SK-N-SH treated with all-trans-retinoic acid at 6 μM for 48 hours (cell line): Measurements from ENCODE around the gene SCD5.

Experiments used
- ATAC-seq: fragments of 200-7000 bp; cut with Tn5 transposase; 3 replicates; pipeline ENCODE4 v1.9.1; 2020; ENCODE audit warnings: mild to moderate bottlenecking, moderate library complexity
- ARNTL ChIP-seq: fragments of 450-650 bp; formaldehyde crosslinking; IDR thresholded peaks from 2 replicates; pipeline ENCODE4 v1.5.0; 2020; ENCODE audit warnings: low read depth, mild to moderate bottlenecking, moderate library complexity, borderline replicate concordance
- BACH2 ChIP-seq: fragments of 250-450 bp; sonication (Bioruptor Pico); IDR thresholded peaks from 2 replicates; pipeline ENCODE4 v1.9.0; 2021; ENCODE audit warnings: mild to moderate bottlenecking, borderline replicate concordance
- CREB5 ChIP-seq: fragments of 250-450 bp; sonication (Bioruptor Pico); IDR thresholded peaks from 2 replicates; pipeline ENCODE4 v1.5.1; 2020; ENCODE audit warnings: low read depth, mild to moderate bottlenecking, moderate library complexity
- CSDC2 ChIP-seq: fragments of 250-450 bp; sonication (Bioruptor Pico); IDR thresholded peaks from 2 replicates; pipeline ENCODE4 v1.5.0; 2020; ENCODE audit warnings: mild to moderate bottlenecking, moderate library complexity
- ESRRG ChIP-seq: fragments of 250-450 bp; sonication (Bioruptor Pico); IDR thresholded peaks from 2 replicates; pipeline ENCODE4 v1.6.1; 2021; ENCODE audit warnings: mild to moderate bottlenecking
- GLIS3 ChIP-seq: fragments of 250-450 bp; sonication (Bioruptor Pico); IDR thresholded peaks from 2 replicates; pipeline ENCODE4 v1.5.0; 2020; ENCODE audit warnings: mild to moderate bottlenecking, moderate library complexity
- ISL1 ChIP-seq: fragments of 250-450 bp; sonication (Bioruptor Pico); IDR thresholded peaks from 2 replicates; pipeline ENCODE4 v2.1.2; 2022; ENCODE audit warnings: mild to moderate bottlenecking, moderate library complexity
- PATZ1 ChIP-seq: fragments of 250-450 bp; sonication (Bioruptor Pico); IDR thresholded peaks from 2 replicates; pipeline ENCODE4 v1.8.0; 2020; ENCODE audit warnings: mild to moderate bottlenecking, moderate library complexity, borderline replicate concordance
- PPARA ChIP-seq: fragments of 250-450 bp; sonication (Bioruptor Pico); IDR thresholded peaks from 2 replicates; pipeline ENCODE4 v1.5.0; 2020; ENCODE audit warnings: mild to moderate bottlenecking, borderline replicate concordance
- RARB ChIP-seq: fragments of 250-450 bp; sonication (Bioruptor Pico); IDR thresholded peaks from 2 replicates; pipeline ENCODE4 v1.8.0; 2021; ENCODE audit warnings: mild to moderate bottlenecking, moderate library complexity
- SNAI2 ChIP-seq: fragments of 250-450 bp; sonication (Bioruptor Pico); IDR thresholded peaks from 2 replicates; pipeline ENCODE4 v1.5.0; 2020; ENCODE audit warnings: mild to moderate bottlenecking, moderate library complexity
- TCF4 ChIP-seq: fragments of 250-450 bp; sonication (Bioruptor Pico); IDR thresholded peaks from 2 replicates; pipeline ENCODE4 v1.8.0; 2021; ENCODE audit warnings: mild to moderate bottlenecking, moderate library complexity, borderline replicate concordance
- TOX ChIP-seq: fragments of 250-450 bp; sonication (Bioruptor Pico); IDR thresholded peaks from 2 replicates; pipeline ENCODE4 v1.8.0; 2021; ENCODE audit warnings: mild to moderate bottlenecking, moderate library complexity, borderline replicate concordance
- ZC3H10 ChIP-seq: fragments of 250-450 bp; sonication (Bioruptor Pico); IDR thresholded peaks from 2 replicates; pipeline ENCODE4 v1.5.1; 2021; ENCODE audit warnings: mild to moderate bottlenecking, moderate library complexity
- ZFP3 ChIP-seq: fragments of 250-450 bp; sonication (Bioruptor Pico); IDR thresholded peaks from 2 replicates; pipeline ENCODE4 v1.5.0; 2020; ENCODE audit warnings: mild to moderate bottlenecking, moderate library complexity
- ZFP30 ChIP-seq: fragments of 450-650 bp; formaldehyde crosslinking; IDR thresholded peaks from 2 replicates; pipeline ENCODE4 v1.5.0; 2022; ENCODE audit warnings: mild to moderate bottlenecking, moderate library complexity
- ZNF565 ChIP-seq: fragments of 450-650 bp; formaldehyde crosslinking; conservative IDR thresholded peaks from 2 replicates; pipeline ENCODE4 v1.5.0; 2020; ENCODE audit warnings: low read depth, mild to moderate bottlenecking, moderate library complexity
- ZNF70 ChIP-seq: fragments of 450-650 bp; formaldehyde crosslinking; IDR thresholded peaks from 2 replicates; pipeline ENCODE4 v1.5.0; 2020; ENCODE audit warnings: mild to moderate bottlenecking, moderate library complexity
- ZNF8 ChIP-seq: fragments of 450-650 bp; formaldehyde crosslinking; IDR thresholded peaks from 2 replicates; pipeline ENCODE4 v1.5.0; 2020; ENCODE audit warnings: mild to moderate bottlenecking, moderate library complexity
- TF ChIP-seq, protein P1 (sequence below): fragments of 250-450 bp; sonication (Bioruptor Pico); IDR thresholded peaks from 2 replicates; pipeline ENCODE4 v1.5.1; 2021; ENCODE audit warnings: mild to moderate bottlenecking, moderate library complexity
- TF ChIP-seq, protein P2 (sequence below): fragments of 250-450 bp; sonication (Bioruptor Pico); IDR thresholded peaks from 2 replicates; pipeline ENCODE4 v1.8.0; 2021; ENCODE audit warnings: low read depth, mild to moderate bottlenecking, moderate library complexity, borderline replicate concordance
- TF ChIP-seq, protein P3 (sequence below): fragments of 250-450 bp; sonication (Bioruptor Pico); IDR thresholded peaks from 2 replicates; pipeline ENCODE4 v1.5.0; 2020; ENCODE audit warnings: mild to moderate bottlenecking, moderate library complexity

The SCD5 gene

GRCh38 chr4:82797405-82798111, 1.0 kb downstream of the SCD5 start:
- ATAC-seq = no peak; the same call in 2 of the 3 replicates
- no peak for TF ChIP-seq ZFP30 (CRISPR knock-in tag)
- TF ChIP-seq ISL1 (CRISPR knock-in tag) = no peak
- TF ChIP-seq ZNF565 (CRISPR knock-in tag) = no peak
- TF ChIP-seq ZNF8 = no peak
- TF ChIP-seq ARNTL = no peak
- no peak for TF ChIP-seq ZC3H10 (CRISPR knock-in tag)
- no peak for TF ChIP-seq CREB5 (CRISPR knock-in tag)
- TF ChIP-seq GLIS3 (CRISPR knock-in tag) = no peak
- TF ChIP-seq, protein P1, sequence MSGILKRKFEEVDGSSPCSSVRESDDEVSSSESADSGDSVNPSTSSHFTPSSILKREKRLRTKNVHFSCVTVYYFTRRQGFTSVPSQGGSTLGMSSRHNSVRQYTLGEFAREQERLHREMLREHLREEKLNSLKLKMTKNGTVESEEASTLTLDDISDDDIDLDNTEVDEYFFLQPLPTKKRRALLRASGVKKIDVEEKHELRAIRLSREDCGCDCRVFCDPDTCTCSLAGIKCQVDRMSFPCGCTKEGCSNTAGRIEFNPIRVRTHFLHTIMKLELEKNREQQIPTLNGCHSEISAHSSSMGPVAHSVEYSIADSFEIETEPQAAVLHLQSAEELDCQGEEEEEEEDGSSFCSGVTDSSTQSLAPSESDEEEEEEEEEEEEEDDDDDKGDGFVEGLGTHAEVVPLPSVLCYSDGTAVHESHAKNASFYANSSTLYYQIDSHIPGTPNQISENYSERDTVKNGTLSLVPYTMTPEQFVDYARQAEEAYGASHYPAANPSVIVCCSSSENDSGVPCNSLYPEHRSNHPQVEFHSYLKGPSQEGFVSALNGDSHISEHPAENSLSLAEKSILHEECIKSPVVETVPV = no peak
- no peak for TF ChIP-seq ZFP3 (CRISPR knock-in tag)
- no peak for TF ChIP-seq PATZ1 (CRISPR knock-in tag)
- no peak for TF ChIP-seq PPARA
- no peak for TF ChIP-seq TCF4 (CRISPR knock-in tag)
- TF ChIP-seq, protein P2, sequence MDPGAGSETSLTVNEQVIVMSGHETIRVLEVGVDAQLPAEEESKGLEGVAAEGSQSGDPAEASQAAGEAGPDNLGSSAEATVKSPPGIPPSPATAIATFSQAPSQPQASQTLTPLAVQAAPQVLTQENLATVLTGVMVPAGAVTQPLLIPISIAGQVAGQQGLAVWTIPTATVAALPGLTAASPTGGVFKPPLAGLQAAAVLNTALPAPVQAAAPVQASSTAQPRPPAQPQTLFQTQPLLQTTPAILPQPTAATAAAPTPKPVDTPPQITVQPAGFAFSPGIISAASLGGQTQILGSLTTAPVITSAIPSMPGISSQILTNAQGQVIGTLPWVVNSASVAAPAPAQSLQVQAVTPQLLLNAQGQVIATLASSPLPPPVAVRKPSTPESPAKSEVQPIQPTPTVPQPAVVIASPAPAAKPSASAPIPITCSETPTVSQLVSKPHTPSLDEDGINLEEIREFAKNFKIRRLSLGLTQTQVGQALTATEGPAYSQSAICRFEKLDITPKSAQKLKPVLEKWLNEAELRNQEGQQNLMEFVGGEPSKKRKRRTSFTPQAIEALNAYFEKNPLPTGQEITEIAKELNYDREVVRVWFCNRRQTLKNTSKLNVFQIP (CRISPR knock-in tag) = no peak
- no peak for TF ChIP-seq SNAI2 (CRISPR knock-in tag)
- TF ChIP-seq BACH2 (CRISPR knock-in tag) = no peak
- TF ChIP-seq TOX (CRISPR knock-in tag) = no peak

DNA sequence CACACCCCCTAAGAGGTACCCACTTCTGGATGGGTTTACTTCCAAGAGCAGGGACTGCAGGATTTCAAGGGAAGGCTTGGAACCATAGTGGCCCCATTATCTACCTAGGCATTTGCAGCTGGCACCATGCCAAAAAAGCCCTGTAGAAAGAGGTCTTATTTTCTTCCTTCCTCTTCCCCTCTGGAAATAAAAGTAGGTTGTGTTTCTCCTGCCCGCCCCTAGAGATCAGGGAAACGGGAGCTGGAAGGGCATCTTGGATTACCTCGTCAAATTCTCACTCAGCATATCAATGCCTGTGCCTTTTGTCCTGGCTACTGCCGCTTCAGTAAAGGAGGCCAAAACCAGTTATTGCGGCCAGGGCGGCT, 1.6 kb downstream of the SCD5 start:
- TF ChIP-seq CSDC2 (CRISPR knock-in tag) (no peak), SNAI2 (CRISPR knock-in tag) (no peak), RARB (CRISPR knock-in tag) (no peak), ZNF70 (CRISPR knock-in tag) (no peak), ZNF565 (CRISPR knock-in tag) (no peak), ISL1 (CRISPR knock-in tag) (no peak), ARNTL (no peak), TCF4 (CRISPR knock-in tag) (no peak), ZC3H10 (CRISPR knock-in tag) (no peak), ESRRG (no peak), CREB5 (CRISPR knock-in tag) (no peak), GLIS3 (CRISPR knock-in tag) (no peak), ZFP3 (CRISPR knock-in tag) (no peak), TOX (CRISPR knock-in tag) (no peak)
- TF ChIP-seq, protein P1 = no peak
- TF ChIP-seq, protein P3, sequence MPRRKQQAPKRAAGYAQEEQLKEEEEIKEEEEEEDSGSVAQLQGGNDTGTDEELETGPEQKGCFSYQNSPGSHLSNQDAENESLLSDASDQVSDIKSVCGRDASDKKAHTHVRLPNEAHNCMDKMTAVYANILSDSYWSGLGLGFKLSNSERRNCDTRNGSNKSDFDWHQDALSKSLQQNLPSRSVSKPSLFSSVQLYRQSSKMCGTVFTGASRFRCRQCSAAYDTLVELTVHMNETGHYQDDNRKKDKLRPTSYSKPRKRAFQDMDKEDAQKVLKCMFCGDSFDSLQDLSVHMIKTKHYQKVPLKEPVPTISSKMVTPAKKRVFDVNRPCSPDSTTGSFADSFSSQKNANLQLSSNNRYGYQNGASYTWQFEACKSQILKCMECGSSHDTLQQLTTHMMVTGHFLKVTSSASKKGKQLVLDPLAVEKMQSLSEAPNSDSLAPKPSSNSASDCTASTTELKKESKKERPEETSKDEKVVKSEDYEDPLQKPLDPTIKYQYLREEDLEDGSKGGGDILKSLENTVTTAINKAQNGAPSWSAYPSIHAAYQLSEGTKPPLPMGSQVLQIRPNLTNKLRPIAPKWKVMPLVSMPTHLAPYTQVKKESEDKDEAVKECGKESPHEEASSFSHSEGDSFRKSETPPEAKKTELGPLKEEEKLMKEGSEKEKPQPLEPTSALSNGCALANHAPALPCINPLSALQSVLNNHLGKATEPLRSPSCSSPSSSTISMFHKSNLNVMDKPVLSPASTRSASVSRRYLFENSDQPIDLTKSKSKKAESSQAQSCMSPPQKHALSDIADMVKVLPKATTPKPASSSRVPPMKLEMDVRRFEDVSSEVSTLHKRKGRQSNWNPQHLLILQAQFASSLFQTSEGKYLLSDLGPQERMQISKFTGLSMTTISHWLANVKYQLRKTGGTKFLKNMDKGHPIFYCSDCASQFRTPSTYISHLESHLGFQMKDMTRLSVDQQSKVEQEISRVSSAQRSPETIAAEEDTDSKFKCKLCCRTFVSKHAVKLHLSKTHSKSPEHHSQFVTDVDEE (CRISPR knock-in tag) = no peak
- TF ChIP-seq, protein P2 (CRISPR knock-in tag) = no peak
- no peak for ATAC-seq
